ENCODE results near the gene GAMT. TPM values are rescaled to one million over a fixed set of nuclear protein-coding genes. Genes with fewer than 3 reads are reported as not detected.

The GAMT gene
- total RNA-seq, 1 experiment from 2014 or later: 27.7 TPM

GRCh38 chr19:1362387-1363257, 38.7 kb downstream of the GAMT start:
- Mint-ChIP-seq H3K9me3 (no peaks in the 10 kb centered on the region), H3K4me3 (no peak overlapping the region), H3K27me3 (ENCODE audit: low read depth) (no peaks in the 10 kb centered on the region), H3K36me3 (peaks cover 71% of the 10 kb centered on the region), H3K27ac (no peak overlapping the region), H3K4me1 (peaks cover 20% of the 10 kb centered on the region)
- ChIA-PET POLR2A (no interaction called here), CTCF (no interaction called here)
- ATAC-seq: no peak
- DNase-seq (ENCODE audit: low spot score): no peak
- no peak for TF ChIP-seq CTCF (IDR thresholded peaks at IDR 0.05)
- no peak for TF ChIP-seq CREM (CRISPR knock-in tag; IDR thresholded peaks at IDR 0.05)
- no peak for TF ChIP-seq ESRRA (CRISPR knock-in tag; IDR thresholded peaks at IDR 0.05; ENCODE audit: borderline replicate concordance)
- no peak for TF ChIP-seq FOXK1 (CRISPR knock-in tag; IDR thresholded peaks at IDR 0.05)
- TF ChIP-seq PREB (CRISPR knock-in tag; IDR thresholded peaks at IDR 0.05; ENCODE audit: borderline replicate concordance): no peak

- CTCF ChIA-PET: no interaction called here
- no peak overlapping the region; the same call in 1 of the 2 replicates for H3K27ac Mint-ChIP-seq
- POLR2A ChIA-PET: no interaction called here
- TF ChIP-seq NFYB (CRISPR knock-in tag; conservative IDR thresholded peaks at IDR 0.05; ENCODE audit: low read depth) (no peak), SMAD4 (CRISPR knock-in tag; IDR thresholded peaks at IDR 0.05) (no peak)
- DNase-seq (ENCODE audit: low spot score) (no peak), ATAC-seq (no peak)
- H3K4me1 Mint-ChIP-seq: peaks cover 28% of the 10 kb centered on the region
- peaks cover 73% of the 10 kb centered on the region for H3K36me3 Mint-ChIP-seq
- no peak overlapping the region for H3K4me3 Mint-ChIP-seq
- H3K27me3 Mint-ChIP-seq (ENCODE audit: low read depth): no peaks in the 10 kb centered on the region
- H3K9me3 Mint-ChIP-seq: no peaks in the 10 kb centered on the region
Measured at GRCh38 chr19:1361601-1362386, 39.5 kb downstream of the GAMT start.

GRCh38 chr19:1360818-1361461, 40.4 kb downstream of the GAMT start:
- Mint-ChIP-seq H3K27ac (0 out of 2 replicates have a peak overlapping the region, but pooled peaks have one; percentile 36), H3K4me1 (peaks cover 37% of the 10 kb centered on the region), H3K4me3 (no peak overlapping the region), H3K9me3 (no peaks in the 10 kb centered on the region), H3K27me3 (ENCODE audit: low read depth) (no peaks in the 10 kb centered on the region), H3K36me3 (peaks cover 74% of the 10 kb centered on the region)
- DNase-seq (ENCODE audit: low spot score): no peak
- TF ChIP-seq ZNF219 (CRISPR knock-in tag; IDR thresholded peaks at IDR 0.05; ENCODE audit: borderline replicate concordance) (no peak), JUN (CRISPR knock-in tag; IDR thresholded peaks at IDR 0.05) (no peak), PREB (CRISPR knock-in tag; IDR thresholded peaks at IDR 0.05; ENCODE audit: borderline replicate concordance) (no peak), FOXK1 (CRISPR knock-in tag; IDR thresholded peaks at IDR 0.05) (no peak), ELF4 (CRISPR knock-in tag; IDR thresholded peaks at IDR 0.05; ENCODE audit: low read depth) (no peak), USF2 (CRISPR knock-in tag; IDR thresholded peaks at IDR 0.05) (no peak), ATF6 (CRISPR knock-in tag; IDR thresholded peaks at IDR 0.05) (no peak)
- ATAC-seq: peak; percentile 39; the same call in 1 of the 2 replicates
- ChIA-PET POLR2A (no interaction called here), CTCF (interaction anchor here (1.7 kb wide), 1 partner anchor 81 kb away, joined by 3 read pairs; no protein-coding TSS in a partner anchor)
